ENCODE data around the gene TNIP2.

TNIP2 gene

DNA sequence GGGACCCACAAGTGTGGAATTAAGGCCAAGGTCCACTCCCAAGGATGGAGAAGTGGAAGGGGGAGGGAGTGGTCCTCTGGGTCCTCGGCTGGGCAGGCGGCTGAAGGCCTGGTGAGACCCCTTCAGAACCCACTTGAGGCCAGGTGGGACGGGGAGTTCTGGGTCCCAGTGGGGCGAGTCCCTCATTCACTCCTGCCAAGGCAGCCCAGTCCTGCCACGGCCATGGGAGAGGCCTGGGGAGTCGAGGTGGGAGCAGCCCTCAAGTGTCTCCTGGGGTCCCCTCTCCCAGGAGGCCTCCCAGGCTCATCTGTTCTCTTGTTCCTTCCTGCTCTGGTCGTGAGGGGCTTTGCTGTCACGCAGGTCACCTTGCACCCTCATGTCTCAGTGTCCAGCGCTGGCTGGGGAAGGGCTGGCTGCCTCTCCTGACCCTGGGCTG is 30.7 kb upstream of the TNIP2 start:
- H3K36me3 ChIP-seq (replicated peaks; ENCODE audit: insufficient read depth, low read length): no peaks in the 10 kb centered on the region
- H3K4me1 ChIP-seq (ENCODE audit: low read length): peaks cover 28% of the 10 kb centered on the region
- H4K20me1 ChIP-seq (ENCODE audit: insufficient read depth, low read length): no peaks in the 10 kb centered on the region
- H3K4me3 ChIP-seq (ENCODE audit: low read length): no peak overlapping the region
- H3K79me2 ChIP-seq (ENCODE audit: low read length): no peaks in the 10 kb centered on the region
- TF ChIP-seq EZH2 (optimal IDR thresholded peaks at IDR 0.05; ENCODE audit: low read depth, low read length) (no peak), EZH2phosphoT487 (IDR thresholded peaks at IDR 0.05; ENCODE audit: low read length) (no peak)
- TF ChIP-seq, protein P1, sequence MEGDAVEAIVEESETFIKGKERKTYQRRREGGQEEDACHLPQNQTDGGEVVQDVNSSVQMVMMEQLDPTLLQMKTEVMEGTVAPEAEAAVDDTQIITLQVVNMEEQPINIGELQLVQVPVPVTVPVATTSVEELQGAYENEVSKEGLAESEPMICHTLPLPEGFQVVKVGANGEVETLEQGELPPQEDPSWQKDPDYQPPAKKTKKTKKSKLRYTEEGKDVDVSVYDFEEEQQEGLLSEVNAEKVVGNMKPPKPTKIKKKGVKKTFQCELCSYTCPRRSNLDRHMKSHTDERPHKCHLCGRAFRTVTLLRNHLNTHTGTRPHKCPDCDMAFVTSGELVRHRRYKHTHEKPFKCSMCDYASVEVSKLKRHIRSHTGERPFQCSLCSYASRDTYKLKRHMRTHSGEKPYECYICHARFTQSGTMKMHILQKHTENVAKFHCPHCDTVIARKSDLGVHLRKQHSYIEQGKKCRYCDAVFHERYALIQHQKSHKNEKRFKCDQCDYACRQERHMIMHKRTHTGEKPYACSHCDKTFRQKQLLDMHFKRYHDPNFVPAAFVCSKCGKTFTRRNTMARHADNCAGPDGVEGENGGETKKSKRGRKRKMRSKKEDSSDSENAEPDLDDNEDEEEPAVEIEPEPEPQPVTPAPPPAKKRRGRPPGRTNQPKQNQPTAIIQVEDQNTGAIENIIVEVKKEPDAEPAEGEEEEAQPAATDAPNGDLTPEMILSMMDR (IDR thresholded peaks at IDR 0.05; ENCODE audit: low read length): no peak
- H3K9me3 ChIP-seq (replicated peaks; ENCODE audit: insufficient read depth, low read length): no peaks in the 10 kb centered on the region
- 0 out of 2 replicates have a peak, but pooled peaks cover 5% of the 10 kb centered on the region for H3F3A ChIP-seq (ENCODE audit: insufficient read depth, low read length)
- H3K4me2 ChIP-seq (ENCODE audit: low read depth, low read length): no peak overlapping the region
- H2AFZ ChIP-seq (ENCODE audit: low read length): 0 out of 2 replicates have a peak overlapping the region, but pooled peaks have one; percentile 14
- no peaks in the 10 kb centered on the region for H3K9me2 ChIP-seq (replicated peaks; ENCODE audit: insufficient read depth, low read length)
- H3K27ac ChIP-seq (ENCODE audit: low read length): no peak overlapping the region
- DNase-seq: no peak
- H3K27me3 ChIP-seq (replicated peaks; ENCODE audit: insufficient read depth, low read length): no peaks in the 10 kb centered on the region
- no peak overlapping the region for H3K9ac ChIP-seq (ENCODE audit: low read length)

DNA sequence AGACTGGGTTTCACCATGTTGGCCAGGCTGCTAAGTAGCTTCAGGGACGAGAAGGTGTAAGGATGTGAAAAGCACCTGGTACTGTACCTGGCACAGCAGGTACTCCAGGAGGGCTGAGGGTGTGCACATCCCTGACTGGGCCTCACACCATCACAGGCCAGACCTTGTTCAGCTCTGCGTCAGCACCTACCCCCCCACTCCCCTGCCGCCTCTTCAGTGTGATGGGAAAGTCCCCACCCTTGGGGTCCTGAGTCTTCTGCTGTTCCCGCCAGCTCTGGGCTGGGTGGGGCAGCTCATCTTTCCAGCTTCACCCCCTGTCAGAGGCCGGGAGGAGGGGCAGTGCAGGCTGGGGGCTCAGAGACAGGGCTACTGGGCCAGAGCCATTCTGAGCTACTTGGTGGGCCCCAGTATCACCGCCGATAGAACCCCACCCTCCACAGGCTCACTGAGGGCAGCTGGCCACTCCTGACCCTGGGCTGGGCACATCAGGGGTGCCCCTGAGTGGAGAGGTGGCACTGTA is 30.1 kb upstream of the TNIP2 start:
- H3K79me2 ChIP-seq (ENCODE audit: low read length): no peaks in the 10 kb centered on the region
- H3K36me3 ChIP-seq (replicated peaks; ENCODE audit: insufficient read depth, low read length): no peaks in the 10 kb centered on the region
- H3K9me2 ChIP-seq (replicated peaks; ENCODE audit: insufficient read depth, low read length): no peaks in the 10 kb centered on the region
- no peaks in the 10 kb centered on the region for H3K9me3 ChIP-seq (replicated peaks; ENCODE audit: insufficient read depth, low read length)
- H3F3A ChIP-seq (ENCODE audit: insufficient read depth, low read length): 0 out of 2 replicates have a peak, but pooled peaks cover 5% of the 10 kb centered on the region
- H4K20me1 ChIP-seq (ENCODE audit: insufficient read depth, low read length): no peaks in the 10 kb centered on the region
- H3K9ac ChIP-seq (ENCODE audit: low read length): no peak overlapping the region
- H3K27me3 ChIP-seq (replicated peaks; ENCODE audit: insufficient read depth, low read length): no peaks in the 10 kb centered on the region
- TF ChIP-seq EZH2 (optimal IDR thresholded peaks at IDR 0.05; ENCODE audit: low read depth, low read length) (no peak), EZH2phosphoT487 (IDR thresholded peaks at IDR 0.05; ENCODE audit: low read length) (no peak)
- TF ChIP-seq, protein P1 (IDR thresholded peaks at IDR 0.05; ENCODE audit: low read length): no peak
- peak overlapping the region; percentile 18; the same call in 1 of the 2 replicates for H2AFZ ChIP-seq (ENCODE audit: low read length)
- no peak for DNase-seq
- H3K4me3 ChIP-seq (ENCODE audit: low read length): no peak overlapping the region
- H3K4me1 ChIP-seq (ENCODE audit: low read length): peaks cover 28% of the 10 kb centered on the region
- peak overlapping the region; percentile 15; the same call in 1 of the 2 replicates for H3K27ac ChIP-seq (ENCODE audit: low read length)
- peak overlapping the region; percentile 18; the same call in 1 of the 2 replicates for H3K4me2 ChIP-seq (ENCODE audit: low read depth, low read length)

DNA sequence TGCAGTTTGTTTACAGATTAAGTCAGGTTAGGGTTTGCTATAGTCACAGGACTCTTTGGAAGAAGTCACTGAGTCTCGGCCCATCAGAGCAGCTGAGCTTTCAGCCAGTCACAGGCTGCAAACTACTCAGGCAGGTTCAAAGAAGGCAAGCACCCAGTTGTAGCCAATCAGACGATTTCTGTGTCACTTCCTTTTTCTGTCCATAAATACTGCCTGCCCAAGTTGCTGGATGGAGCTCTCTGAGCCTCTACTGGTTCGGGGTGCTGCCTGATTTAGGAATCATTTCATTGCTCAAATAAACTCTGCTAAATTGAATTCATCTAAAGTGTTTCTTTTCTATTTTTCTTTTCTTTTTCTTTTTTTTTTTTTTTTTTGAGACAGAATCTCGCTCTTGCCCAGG is 29.5 kb upstream of the TNIP2 start:
- TF ChIP-seq EZH2 (optimal IDR thresholded peaks at IDR 0.05; ENCODE audit: low read depth, low read length) (no peak), EZH2phosphoT487 (IDR thresholded peaks at IDR 0.05; ENCODE audit: low read length) (no peak)
- TF ChIP-seq, protein P1 (IDR thresholded peaks at IDR 0.05; ENCODE audit: low read length): no peak
- H3K27ac ChIP-seq (ENCODE audit: low read length): peak overlapping the region; percentile 15; the same call in 1 of the 2 replicates
- H4K20me1 ChIP-seq (ENCODE audit: insufficient read depth, low read length): no peaks in the 10 kb centered on the region
- H3F3A ChIP-seq (ENCODE audit: insufficient read depth, low read length): 0 out of 2 replicates have a peak, but pooled peaks cover 5% of the 10 kb centered on the region
- H3K4me2 ChIP-seq (ENCODE audit: low read depth, low read length): peak overlapping the region; percentile 18; the same call in 1 of the 2 replicates
- no peak overlapping the region for H3K4me3 ChIP-seq (ENCODE audit: low read length)
- no peak overlapping the region for H3K9ac ChIP-seq (ENCODE audit: low read length)
- H3K4me1 ChIP-seq (ENCODE audit: low read length): peaks cover 28% of the 10 kb centered on the region
- H3K36me3 ChIP-seq (replicated peaks; ENCODE audit: insufficient read depth, low read length): no peaks in the 10 kb centered on the region
- H3K79me2 ChIP-seq (ENCODE audit: low read length): no peaks in the 10 kb centered on the region
- H3K9me3 ChIP-seq (replicated peaks; ENCODE audit: insufficient read depth, low read length): no peaks in the 10 kb centered on the region
- H3K27me3 ChIP-seq (replicated peaks; ENCODE audit: insufficient read depth, low read length): no peaks in the 10 kb centered on the region
- DNase-seq: peak; percentile 47
- H3K9me2 ChIP-seq (replicated peaks; ENCODE audit: insufficient read depth, low read length): no peaks in the 10 kb centered on the region
- peak overlapping the region; percentile 18; the same call in 1 of the 2 replicates for H2AFZ ChIP-seq (ENCODE audit: low read length)

All from MM.1S (cell line).